NCI-H2196 treated with DMSO at 0.1 percent for 48 hours (cell line): ENCODE results near the gene TELO2.

Source experiments
- DNase-seq: peaks from one replicate; lab custom pipeline; 2025; ENCODE audit not compliant: unreplicated experiment; lab: John Stamatoyannopoulos, UW

Gene TELO2

DNA sequence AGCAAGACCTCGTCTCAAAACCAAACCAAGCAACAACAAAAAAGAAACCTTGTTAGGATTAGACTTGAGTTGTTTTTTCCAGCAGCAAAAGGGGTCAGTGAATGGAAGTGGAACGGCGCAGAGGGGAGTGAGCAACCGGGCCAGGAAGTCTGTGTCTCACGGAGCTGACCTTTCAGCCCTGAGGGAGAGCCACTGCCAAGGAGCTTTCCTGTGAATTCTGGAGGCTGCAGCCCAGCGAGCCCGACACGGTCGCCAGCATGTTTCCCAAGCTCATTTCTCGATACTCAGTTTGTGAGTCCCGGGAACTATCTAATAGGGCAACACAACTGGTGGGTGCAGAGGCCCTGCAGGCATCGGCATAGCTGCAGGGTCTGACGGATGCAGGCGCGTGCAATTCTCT, 19.6 kb downstream of the TELO2 start:
- DNase-seq: no peak

DNA sequence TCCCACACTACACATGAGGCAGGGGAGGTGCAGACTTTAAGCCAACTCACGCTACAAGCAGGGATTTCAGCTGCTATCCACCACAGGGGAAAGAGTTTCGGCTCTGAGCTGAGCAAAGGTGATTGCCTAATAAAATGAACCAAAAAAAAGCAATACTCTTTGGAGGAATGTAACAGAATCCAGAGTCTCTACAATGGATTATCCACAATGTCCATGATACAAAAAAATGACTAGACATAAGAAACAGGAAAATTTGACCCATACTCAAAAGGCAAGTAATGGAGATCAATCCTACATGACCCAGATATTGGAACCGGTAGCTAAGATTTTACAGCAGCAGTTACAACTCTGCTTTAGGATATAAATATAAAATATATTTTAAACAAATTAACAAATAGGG, 21.3 kb downstream of the TELO2 start:
- DNase-seq: no peak

DNA sequence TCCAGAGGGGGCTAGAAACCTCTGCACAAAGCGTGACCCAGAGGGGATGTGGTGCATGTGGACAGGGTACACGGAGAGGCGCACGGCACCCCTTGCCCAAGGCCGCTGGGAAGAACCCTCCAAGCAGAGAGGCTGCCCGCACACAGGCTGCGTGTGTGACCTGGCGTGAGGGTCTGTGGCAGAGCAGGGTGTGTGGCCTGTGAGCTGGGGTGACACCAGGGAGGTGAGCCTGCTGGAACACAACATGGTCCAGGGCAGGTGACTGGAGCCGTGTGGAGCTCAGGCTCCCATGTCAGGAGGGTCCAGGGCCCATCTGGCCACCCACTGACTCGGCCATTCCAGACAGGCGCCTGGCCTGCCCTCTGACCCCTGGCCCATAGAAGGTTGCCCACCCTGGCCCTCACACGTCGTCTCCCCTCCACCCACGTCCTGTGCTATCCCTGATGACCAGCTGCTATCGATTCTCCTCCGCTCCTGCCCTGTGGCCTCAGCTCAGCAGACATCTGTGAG, 25.5 kb downstream of the TELO2 start:
- no peak for DNase-seq

DNA sequence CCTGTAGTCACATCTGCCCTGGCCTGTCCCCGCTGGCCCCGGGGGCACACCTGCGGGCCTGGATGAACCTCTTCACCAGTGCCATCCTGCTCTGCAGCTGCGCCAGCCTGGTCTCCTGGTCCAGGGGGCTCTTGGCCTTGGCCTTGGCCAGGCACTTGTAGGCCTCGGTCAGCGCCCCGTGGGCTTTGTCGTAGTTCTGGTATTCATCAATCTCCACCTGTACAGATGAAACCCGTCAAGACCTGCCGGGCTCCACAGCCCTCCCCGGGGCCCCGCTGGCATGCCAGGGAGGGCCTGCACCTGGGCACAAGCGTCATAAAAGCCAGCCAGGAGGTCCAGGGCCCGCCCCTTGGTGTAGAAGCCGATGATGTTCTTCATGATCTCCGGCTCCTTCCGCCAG, 26.7 kb downstream of the TELO2 start:
- no peak for DNase-seq

DNA sequence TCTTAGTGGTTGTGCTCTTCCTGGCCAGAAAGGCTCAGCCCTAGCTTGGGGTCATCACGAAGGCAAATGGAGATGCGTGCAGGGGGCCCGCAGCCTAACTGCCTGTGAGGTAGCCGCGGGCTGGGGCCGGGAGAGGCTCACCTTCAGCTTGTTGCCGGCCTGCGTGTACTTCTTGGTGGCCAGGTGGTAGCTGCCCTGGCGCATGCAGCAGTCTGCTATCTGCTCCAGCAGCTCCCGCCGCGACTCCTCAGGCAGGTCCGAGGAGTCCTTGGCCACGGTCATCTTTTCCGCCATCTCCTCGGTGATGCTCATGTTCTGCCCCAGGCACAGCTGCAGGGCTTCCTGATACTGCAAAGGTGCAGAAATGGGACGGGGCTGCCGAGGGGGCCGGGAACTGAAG, 27.3 kb downstream of the TELO2 start:
- DNase-seq: no peak

DNA sequence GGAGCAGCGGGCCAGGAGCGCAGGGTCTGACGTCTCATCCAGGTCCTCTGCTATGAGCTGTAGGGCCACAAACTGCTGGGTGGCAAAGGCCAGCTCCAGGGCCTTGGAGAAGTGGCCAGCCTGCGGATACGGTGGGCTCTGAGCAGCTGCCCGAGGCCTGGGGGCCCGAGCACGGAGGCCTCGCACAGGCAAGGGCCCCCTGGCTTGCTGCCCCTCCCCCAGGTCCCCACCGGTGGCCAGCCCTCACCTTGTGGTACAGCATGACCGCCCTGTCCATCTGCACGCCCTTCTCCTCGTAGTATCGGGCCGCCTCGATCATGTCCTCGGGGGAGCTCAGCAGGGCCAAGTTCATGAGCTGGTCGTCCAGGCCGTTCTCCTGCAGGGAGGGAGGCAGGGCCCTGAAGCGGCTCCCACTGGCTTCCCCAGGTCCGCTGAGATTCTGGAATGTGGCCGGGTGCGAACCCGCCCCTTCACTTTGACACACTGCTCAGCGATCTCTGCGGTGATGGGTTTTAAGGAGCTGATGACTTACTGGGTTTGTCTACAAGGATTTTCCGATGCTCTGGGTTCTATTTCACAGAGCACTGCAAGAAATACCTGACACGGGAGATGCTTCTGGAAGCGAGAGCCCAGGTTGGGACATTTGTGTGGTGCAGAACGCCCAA, 30.6 kb downstream of the TELO2 start:
- no peak for DNase-seq

DNA sequence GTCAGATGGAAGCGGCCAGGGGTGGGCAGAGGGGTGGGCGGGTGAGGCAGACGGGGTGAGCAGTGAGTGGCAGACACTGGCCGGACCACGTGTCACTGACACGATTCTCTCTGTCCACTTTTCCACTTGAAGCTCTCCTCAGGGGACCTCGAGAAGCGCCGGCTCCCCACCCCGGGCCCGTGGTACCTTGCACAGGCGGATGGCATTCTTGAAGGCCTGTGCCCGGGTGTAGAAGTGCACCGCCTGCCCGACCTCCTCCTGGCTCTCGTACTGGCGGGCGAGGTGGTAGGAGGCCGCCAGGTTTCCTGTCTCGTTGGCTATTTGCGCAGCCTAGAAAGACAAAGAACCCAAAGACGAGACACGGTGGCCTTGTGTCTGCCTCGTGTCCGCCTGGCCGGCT, 31.2 kb downstream of the TELO2 start:
- no peak for DNase-seq

DNA sequence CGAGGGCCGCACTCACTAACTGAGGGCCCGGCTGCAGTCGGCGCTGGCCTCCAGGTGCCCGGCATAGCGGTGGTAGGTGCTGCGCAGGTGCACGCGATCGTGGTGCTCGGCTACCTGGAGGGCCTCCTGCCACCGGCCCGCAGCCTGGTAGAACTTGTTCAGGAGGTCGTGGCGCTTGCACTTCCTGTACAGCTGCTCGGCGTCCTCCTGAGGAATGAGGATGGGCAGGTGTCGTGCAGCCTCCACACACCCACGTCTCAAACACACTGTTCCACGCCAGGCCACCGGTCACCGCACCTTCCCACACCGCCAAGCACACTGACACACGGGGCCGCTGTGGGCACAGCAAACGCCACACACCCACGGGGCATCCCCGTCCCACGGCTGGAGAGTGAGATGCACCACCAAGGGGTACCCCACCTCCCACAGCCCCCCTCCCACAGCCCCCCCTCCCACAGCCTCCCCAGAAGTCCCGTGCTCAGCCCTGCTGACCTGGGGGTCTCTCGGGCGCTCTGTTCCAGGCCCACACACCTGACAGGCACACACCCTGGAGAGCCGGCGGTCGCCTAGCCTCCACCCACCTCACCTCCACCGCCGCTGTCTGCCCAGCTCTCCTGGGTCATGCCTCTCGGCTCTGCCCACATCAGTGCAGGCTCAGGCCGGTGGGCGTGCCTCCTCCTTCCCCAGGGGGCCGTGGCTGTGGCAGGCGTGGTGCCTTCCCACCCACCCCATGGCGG, 32.9 kb downstream of the TELO2 start:
- DNase-seq: no peak

DNA sequence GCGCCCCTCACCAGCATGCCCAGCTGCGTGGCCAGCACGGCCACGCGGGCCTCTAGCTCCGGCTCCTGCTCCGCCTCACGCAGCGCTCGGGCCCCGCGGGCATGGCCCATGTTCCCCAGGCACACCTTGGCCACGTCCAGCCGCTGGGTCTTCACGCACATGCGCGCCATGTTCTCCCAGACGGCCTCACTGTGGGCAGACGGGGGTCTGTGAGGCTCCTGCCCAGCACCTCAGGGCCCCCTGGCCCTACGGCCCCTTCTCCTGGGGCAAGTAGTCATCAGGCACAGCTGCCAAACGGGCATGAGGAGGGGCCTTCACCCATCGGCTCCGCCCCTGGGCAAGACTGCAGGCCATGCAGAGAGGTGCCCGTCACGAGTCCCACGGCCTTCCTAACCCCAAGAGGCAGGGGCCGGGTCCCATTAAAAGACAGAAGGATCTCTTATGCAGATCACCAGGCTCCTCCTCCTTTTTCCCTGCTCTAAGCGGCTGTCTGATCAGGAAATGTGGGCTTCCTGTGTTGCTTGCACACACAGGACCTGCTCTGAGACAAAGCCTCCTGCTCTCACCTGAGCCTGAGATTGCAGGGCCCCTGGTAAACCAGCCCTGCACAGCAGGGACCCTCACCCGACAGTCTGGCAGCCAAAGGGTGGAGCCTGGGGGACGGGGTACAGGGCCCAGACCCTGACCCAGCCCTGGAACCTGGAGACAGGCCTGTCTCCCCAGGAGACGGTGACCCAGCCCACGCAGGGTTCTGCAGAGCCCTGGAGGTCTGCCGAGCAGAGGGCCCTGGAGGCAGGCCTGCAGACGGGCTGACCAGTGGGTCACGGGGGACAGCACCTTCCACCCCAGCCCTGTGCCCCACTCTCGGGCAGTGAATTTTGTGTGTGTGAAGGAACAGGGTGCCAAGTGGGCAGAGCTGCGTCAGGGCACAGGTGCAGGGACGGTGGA, 33.7 kb downstream of the TELO2 start:
- DNase-seq: no peak

DNA sequence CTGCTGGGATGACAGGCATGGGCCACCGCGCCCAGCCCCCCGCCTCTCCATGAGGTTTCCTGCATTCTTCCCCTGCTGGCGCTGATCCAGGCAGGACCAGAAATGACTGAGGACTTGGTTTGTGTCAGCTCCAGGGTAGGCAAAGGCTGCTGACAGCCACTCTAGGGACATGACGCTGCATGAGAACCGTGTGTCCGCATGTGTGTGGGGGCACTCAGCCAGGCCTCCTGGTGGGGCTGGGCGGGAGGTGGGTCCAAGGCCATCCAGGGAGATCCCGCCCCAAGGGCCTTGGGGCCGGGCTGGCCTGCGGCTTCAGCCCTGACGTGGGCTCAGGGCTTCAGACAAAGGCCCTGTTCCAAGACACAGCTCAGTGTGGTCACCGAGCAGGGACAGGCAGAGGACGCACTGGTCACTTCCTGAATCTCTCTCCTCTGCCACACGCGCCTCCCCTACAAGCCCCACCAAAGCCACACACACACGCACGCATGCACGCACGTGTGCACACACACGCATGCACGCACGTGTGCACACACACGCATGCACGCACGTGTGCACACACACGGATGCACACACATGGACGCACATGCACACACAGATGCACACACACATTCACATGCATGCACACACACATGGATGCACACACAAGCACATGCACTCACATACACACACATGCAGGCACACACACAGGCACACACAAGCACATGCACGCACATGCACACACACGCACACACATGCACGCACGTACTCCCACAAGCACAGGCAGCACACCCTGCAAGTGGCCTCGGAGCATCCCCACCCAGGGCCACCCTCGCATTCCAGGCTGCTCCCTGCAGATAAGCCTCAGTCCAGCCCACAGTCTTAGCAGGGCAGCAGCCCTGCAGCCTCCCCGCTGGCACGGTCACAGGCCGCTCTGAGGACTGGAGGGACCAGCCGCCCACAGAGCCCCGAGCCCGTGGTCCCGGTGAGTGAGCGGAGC, 35.0 kb downstream of the TELO2 start:
- no peak for DNase-seq

DNA sequence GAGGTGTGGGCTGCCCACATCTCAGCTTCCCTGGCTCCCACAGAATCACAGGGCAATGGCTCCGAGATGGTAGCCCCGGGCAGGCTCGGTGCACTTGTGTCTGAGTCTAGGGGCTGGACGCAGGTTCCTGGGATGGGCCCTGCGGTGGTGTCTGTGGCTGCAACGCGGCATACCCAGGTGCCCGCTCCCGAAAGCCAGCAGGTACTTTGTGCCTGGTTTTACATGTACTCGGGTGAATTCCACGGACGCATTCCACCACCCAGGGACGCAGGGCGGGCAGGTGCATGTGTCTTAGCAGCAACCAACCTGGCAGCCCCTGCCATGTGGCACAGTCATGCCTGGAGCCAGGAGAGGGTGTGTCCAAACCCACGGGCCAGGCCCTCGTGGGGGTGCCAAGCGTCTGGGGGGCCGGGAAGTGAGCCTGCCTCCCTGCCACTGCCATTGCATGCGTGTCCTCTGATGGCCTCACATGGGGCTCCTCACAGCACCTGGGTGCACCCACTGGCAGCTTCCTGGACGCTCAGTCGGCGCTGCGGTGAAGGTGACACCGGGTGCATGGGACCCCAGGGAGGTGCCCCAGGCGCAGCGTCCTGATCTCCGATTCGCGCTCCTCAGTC, 35.9 kb downstream of the TELO2 start:
- no peak for DNase-seq

DNA sequence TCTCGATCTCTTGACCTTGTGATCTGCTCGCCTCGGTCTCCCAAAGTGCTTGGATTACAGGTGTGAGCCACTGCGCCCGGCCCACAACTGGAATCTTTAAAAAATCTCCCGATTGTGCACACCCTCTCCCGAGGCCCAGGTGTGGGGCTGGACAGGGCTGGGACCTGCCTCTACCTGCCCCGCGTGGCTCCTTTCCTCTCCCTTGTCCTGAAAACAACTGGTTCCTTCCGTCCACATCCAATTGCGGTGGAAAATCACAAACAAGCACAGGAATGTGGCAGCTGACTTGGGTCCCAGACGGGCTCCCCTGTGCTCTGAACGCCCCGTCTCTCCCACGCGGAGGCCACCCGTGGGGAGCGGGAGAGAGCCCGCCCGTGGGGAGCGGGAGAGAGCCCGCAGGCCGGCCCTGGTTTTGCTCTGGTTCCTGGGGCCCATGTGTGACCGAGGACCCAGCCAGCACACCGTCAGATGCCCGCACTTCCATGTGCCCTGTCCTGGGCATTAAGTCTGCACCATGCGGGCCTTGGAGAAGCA, 37.3 kb downstream of the TELO2 start:
- DNase-seq: no peak

DNA sequence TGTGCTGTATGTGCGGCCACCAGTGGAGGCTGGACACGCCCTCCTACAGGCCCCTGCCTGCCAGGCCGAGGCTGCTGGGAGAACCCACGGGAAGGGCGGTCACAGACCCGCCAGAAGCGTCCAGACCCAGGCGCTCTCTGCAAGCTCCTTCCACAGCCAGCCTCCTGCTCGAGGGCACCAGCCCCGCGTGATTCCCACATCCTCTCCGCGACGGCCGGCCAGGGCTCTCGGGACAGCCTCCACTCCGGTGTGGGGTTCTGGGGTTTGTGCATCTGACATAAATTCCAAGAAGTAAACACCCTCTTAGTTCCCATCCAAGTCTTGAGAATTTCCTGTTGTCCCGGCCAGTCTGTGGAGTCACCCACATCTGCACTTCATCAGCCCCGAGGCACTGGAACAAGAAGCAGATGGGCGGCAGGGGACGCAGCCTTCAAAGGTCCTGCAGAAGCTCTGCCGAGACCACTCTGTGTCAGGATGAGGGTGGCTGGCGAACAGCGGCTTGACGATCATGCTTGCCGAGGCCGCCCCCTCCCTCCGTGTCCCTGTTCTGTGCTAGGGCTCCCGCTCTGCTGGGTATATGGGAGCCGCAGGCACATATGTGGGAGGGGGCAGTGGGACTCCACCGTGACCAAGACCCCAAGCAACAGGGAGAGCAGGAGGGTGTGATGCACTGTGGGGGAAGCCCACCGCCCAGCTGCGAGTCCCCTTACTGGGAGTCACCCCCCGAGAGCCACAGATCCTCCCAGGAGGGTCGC, 37.9 kb downstream of the TELO2 start:
- no peak for DNase-seq

DNA sequence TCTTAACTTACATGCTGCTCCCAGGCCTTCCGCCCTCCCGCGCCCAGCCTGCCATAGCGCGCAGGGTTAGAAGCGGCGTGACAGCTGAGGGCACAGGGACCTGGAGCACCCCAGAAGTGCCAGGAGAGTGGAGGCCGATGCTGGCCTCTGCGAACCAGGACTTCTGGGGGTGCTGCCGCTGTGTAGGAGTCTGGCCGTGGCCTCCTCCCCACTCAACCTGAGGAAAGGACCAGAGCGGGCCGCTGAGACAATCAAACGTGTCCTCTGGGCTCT, 38.4 kb downstream of the TELO2 start:
- no peak for DNase-seq

DNA sequence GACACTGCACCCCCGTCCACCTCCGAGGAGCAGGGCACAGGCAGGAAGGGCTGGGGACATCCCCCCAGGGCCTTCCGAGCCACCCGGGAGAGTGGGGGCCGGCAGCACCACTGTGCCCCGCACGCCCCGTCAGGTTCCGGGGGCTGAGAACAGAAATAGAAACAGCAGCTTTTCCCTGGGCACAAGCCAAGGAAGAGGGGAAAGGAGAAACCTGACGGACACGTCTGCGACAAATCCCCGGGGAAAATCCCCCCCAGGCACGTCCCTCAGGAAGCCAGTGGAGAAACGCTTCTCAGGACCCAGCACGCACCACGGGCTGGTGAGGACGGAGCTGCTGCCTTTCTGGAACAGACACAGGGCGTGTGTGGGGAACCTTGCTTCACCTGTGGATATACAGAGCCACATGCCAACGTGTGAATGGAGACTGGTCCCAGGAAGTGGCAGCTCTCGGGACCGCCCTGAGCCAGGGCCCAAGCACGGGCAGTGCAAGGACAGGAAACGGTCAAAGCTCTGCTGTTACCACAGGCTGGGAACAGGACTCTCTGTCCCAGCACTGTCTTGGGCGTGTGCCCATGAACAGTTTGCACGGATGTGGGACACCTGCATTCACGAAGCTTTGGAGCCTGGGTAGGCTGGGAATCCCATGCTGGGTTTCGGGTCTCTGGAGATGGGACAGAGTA, 39.1 kb downstream of the TELO2 start:
- no peak for DNase-seq

DNA sequence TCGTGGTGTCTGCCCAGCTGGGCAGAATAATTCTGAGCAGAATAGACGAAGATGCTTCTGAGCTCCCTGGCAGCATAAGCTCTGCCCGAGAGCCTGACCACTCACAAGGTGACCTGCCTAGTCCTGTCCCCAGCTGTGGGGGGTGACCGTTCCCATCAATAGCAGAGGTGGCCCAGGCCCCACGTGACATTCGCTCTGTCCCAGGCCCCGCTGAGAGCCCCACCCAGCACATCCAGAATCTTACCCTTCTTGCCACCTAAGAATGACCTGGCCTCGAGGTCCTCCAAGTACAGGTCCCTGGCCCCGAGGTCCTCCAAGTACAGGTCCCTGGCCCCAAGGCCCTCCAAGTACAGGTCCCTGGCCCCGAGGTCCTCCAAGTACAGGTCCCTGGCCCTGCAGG, 39.6 kb downstream of the TELO2 start:
- DNase-seq: no peak

DNA sequence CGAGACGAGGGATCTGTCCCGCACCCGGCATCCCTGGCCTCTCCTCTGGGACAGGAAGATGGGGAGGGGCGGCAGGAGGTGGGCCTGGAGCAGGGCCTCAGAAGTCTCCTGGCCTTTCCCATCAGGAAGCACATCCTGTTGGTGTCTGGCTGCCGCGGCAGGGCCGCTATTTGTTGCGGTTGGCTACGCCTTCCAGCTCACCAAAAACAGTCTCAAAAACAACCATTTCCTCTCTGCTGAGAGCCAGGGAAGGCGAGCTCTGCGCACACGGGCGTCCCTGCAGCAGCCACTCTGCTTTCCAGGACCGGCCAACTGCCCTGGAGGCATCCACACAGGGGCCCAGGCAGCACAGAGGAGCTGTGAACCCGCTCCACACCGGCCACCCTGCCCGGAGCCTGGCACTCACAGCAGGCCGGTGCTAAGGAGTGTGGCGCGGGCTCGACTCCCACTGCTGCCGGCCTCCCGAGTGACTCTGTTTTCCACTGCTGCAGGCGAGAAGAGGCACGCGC, 40.3 kb downstream of the TELO2 start, which contains the start of gene TMEM204:
TSS of gene TMEM204 (plus strand) at position 224 of the 509 bp plus-strand sequence. CDS start 610 bp downstream, outside the sequence.
- DNase-seq: no peak
